GM23338 (cell line): ENCODE results near the gene TRIB2.

Experiments used
- CREB1 ChIP-seq: fragments of 250-450 bp; sonication (Bioruptor Pico); IDR thresholded peaks from 2 replicates; pipeline ENCODE4 v1.5.0; 2020; ENCODE audit warnings: low read depth, mild to moderate bottlenecking, moderate library complexity
- CTCF ChIP-seq, 2 experiments: fragments of 200-600 bp in 1 of 2; sonication (generic) in 1 of 2; conservative IDR thresholded peaks; 2 replicates each; pipeline versions ENCODE4 v1.5.1 to v1.6.1; 2016 to 2017; ENCODE audit warnings: antibody characterized with exemption in 2 of 2, low read depth in 2 of 2, mild to moderate bottlenecking in 2 of 2, moderate library complexity in 1 of 2
- ETS1 ChIP-seq: IDR thresholded peaks from 2 replicates; pipeline ENCODE4 v1.6.1; 2016; ENCODE audit warnings: antibody characterized with exemption
- EZH2 ChIP-seq: fragments of 200-600 bp; sonication (generic); IDR thresholded peaks from one replicate; pipeline ENCODE4 v1.8.0; 2017; ENCODE audit warnings: antibody characterized with exemption, mild to moderate bottlenecking, low read depth; ENCODE audit not compliant: unreplicated experiment
- EZH2phosphoT487 ChIP-seq: fragments of 200-600 bp; sonication (generic); IDR thresholded peaks from one replicate; pipeline ENCODE4 v1.8.1; 2018; ENCODE audit warnings: antibody characterized with exemption; ENCODE audit not compliant: unreplicated experiment
- JUNB ChIP-seq: IDR thresholded peaks from one replicate; pipeline ENCODE4 v1.6.1; 2016; ENCODE audit warnings: antibody characterized with exemption; ENCODE audit not compliant: unreplicated experiment
- POLR2AphosphoS5 ChIP-seq: IDR thresholded peaks from 2 replicates; pipeline ENCODE4 v1.6.1; 2016; ENCODE audit warnings: antibody characterized with exemption, low read depth
- REST ChIP-seq: IDR thresholded peaks from one replicate; pipeline ENCODE4 v1.6.1; 2018; ENCODE audit warnings: antibody characterized with exemption; ENCODE audit not compliant: unreplicated experiment
- STAT1 ChIP-seq: IDR thresholded peaks from one replicate; pipeline ENCODE4 v1.6.1; 2016; ENCODE audit warnings: antibody characterized with exemption; ENCODE audit not compliant: unreplicated experiment
- ZNF114 ChIP-seq: fragments of 250-450 bp; sonication (Bioruptor Pico); IDR thresholded peaks from 2 replicates; pipeline ENCODE4 v1.5.0; 2020; ENCODE audit warnings: mild to moderate bottlenecking, moderate library complexity

- TF ChIP-seq CTCF (conservative IDR thresholded peaks at IDR 0.05; ENCODE audit: low read depth in 2 of 2) (no peak), CREB1 (no peak), EZH2phosphoT487 (no peak), REST (no peak), JUNB (no peak), EZH2 (no peak), POLR2AphosphoS5 (no peak), ZNF114 (CRISPR knock-in tag) (no peak), STAT1 (no peak), ETS1 (no peak)
Observed at GRCh38 chr2:12710301-12710700, 6.4 kb upstream of the TRIB2 start.
